ENCODE data around the gene DGKI.

DNA sequence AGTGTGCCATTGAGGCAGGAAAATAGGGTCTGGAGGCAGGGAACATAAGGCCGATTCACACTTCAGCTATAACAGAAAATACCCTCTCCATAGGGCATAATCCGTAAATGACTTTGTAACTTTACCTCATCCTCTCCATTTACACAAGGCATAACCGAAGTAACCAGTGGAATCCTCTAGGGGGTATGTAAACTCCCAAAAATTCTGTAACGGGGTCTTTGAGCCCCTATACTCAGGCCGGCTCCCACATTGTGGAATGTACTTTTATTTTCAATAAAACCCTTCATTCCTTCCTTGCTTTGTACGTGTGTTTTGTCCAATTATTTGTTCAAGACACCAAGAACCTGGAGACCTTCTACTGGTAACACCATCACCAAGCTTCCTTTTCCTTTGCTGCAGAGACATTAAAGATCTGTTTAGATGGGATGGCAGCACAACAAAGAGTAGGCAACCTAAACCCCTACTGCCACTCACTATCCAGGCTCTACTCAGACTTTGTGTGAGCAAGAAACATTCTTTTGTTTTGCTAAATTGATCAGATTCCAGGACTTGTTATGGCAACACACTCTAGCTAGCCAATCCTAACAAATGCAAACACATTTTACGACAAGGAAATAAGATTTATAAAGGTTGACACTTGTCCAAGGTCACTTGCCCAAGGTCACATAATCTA is 99.3 kb downstream of the DGKI start:
- TF ChIP-seq, protein P1, sequence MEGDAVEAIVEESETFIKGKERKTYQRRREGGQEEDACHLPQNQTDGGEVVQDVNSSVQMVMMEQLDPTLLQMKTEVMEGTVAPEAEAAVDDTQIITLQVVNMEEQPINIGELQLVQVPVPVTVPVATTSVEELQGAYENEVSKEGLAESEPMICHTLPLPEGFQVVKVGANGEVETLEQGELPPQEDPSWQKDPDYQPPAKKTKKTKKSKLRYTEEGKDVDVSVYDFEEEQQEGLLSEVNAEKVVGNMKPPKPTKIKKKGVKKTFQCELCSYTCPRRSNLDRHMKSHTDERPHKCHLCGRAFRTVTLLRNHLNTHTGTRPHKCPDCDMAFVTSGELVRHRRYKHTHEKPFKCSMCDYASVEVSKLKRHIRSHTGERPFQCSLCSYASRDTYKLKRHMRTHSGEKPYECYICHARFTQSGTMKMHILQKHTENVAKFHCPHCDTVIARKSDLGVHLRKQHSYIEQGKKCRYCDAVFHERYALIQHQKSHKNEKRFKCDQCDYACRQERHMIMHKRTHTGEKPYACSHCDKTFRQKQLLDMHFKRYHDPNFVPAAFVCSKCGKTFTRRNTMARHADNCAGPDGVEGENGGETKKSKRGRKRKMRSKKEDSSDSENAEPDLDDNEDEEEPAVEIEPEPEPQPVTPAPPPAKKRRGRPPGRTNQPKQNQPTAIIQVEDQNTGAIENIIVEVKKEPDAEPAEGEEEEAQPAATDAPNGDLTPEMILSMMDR (IDR thresholded peaks at IDR 0.05) = no peak
- no peak for TF ChIP-seq POLR2A (IDR thresholded peaks at IDR 0.05)
